Trophoblast cell (in vitro differentiated cells and primary cell): ENCODE measurements around the gene COPG2.
A peak's percentile ranks its signal among the peaks of the same experiment; 100 is the strongest.
"Not testable (repeated sequence)": the region's sequence is repeated elsewhere in the genome, so short reads cannot be mapped to it uniquely, and the experiment has no call there.

Experiments used
- DNase-seq, 2 donors: peaks; one replicate each; pipeline ENCODE4 v3.0.0-alpha.2; 2016
- H2AFZ ChIP-seq: 2 replicates; pipeline ENCODE4 v1.6.1; 2013; ENCODE audit warnings: low read length, moderate library complexity, mild to moderate bottlenecking; ENCODE audit not compliant: insufficient read depth, poor library complexity
- H2AK5ac ChIP-seq: 2 replicates; pipeline ENCODE4 v1.6.1; 2013; ENCODE audit warnings: mild to moderate bottlenecking, low read length
- H2BK120ac ChIP-seq: 2 replicates; pipeline ENCODE4 v1.6.1; 2013; ENCODE audit warnings: low read length, mild to moderate bottlenecking, moderate library complexity; ENCODE audit not compliant: insufficient read depth, poor library complexity
- H2BK12ac ChIP-seq: 2 replicates; pipeline ENCODE4 v1.6.1; 2013; ENCODE audit warnings: mild to moderate bottlenecking, low read length, moderate library complexity
- H2BK5ac ChIP-seq: 2 replicates; pipeline ENCODE4 v1.6.1; 2013; ENCODE audit warnings: low read length, low read depth, moderate library complexity, mild to moderate bottlenecking; ENCODE audit not compliant: poor library complexity
- H3K14ac ChIP-seq: 2 replicates; pipeline ENCODE4 v1.6.1; 2013; ENCODE audit warnings: mild to moderate bottlenecking, low read length
- H3K18ac ChIP-seq: 2 replicates; pipeline ENCODE4 v1.6.1; 2013; ENCODE audit warnings: mild to moderate bottlenecking, low read length
- H3K23ac ChIP-seq: 2 replicates; pipeline ENCODE4 v1.6.1; 2013; ENCODE audit warnings: low read length
- H3K27ac ChIP-seq: 2 replicates; pipeline ENCODE4 v1.5.1; 2013; ENCODE audit warnings: low read depth, mild to moderate bottlenecking, inconsistent platforms, low read length, moderate library complexity
- H3K27me3 ChIP-seq: 2 replicates; pipeline ENCODE4 v1.6.1; 2013; ENCODE audit warnings: inconsistent platforms, mild to moderate bottlenecking, low read length, moderate library complexity; ENCODE audit not compliant: insufficient read depth
- H3K36me3 ChIP-seq, 2 experiments: 1 replicate in 1 of 2; 2 replicates in 1 of 2; pipeline ENCODE4 v1.6.1; 2013; ENCODE audit warnings: low read length in 2 of 2, mild to moderate bottlenecking in 2 of 2, moderate library complexity in 1 of 2; ENCODE audit not compliant: insufficient read depth in 2 of 2, control insufficient read depth in 1 of 2
- H3K4ac ChIP-seq: 2 replicates; pipeline ENCODE4 v1.6.1; 2013; ENCODE audit warnings: low read depth, mild to moderate bottlenecking, low read length, moderate library complexity
- H3K4me1 ChIP-seq, 2 experiments: 1 replicate in 1 of 2; 2 replicates in 1 of 2; pipeline ENCODE4 v1.6.1; 2013; ENCODE audit warnings: low read length in 2 of 2, mild to moderate bottlenecking in 2 of 2, moderate library complexity in 1 of 2; ENCODE audit not compliant: insufficient read depth in 2 of 2, control insufficient read depth in 1 of 2
- H3K4me2 ChIP-seq: 2 replicates; pipeline ENCODE4 v1.6.1; 2013; ENCODE audit warnings: inconsistent platforms, mild to moderate bottlenecking, low read length, moderate library complexity
- H3K4me3 ChIP-seq: 2 replicates; pipeline ENCODE4 v1.5.1; 2013; ENCODE audit warnings: mild to moderate bottlenecking, low read depth, low read length, inconsistent platforms
- H3K79me1 ChIP-seq: one replicate; pipeline ENCODE4 v1.6.1; 2013; ENCODE audit warnings: low read length
- H3K79me2 ChIP-seq: 2 replicates; pipeline ENCODE4 v1.6.1; 2013; ENCODE audit warnings: low read length, mild to moderate bottlenecking; ENCODE audit not compliant: control insufficient read depth, insufficient read depth, poor library complexity
- H3K9ac ChIP-seq: 2 replicates; pipeline ENCODE4 v1.6.1; 2013; ENCODE audit warnings: mild to moderate bottlenecking, low read length
- H3K9me3 ChIP-seq: 2 replicates; pipeline ENCODE4 v1.6.1; 2013; ENCODE audit warnings: low read depth, mild to moderate bottlenecking, control low read depth, inconsistent platforms, low read length; ENCODE audit not compliant: insufficient read depth
- H4K12ac ChIP-seq: 2 replicates; pipeline ENCODE4 v1.6.1; 2013; ENCODE audit warnings: low read depth, mild to moderate bottlenecking, low read length, moderate library complexity
- H4K8ac ChIP-seq: 2 replicates; pipeline ENCODE4 v1.6.1; 2013; ENCODE audit warnings: low read depth, mild to moderate bottlenecking, low read length, moderate library complexity
- H4K91ac ChIP-seq: one replicate; pipeline ENCODE4 v1.6.1; 2013; ENCODE audit warnings: low read depth, mild to moderate bottlenecking, low read length, moderate library complexity
- WGBS: extraction: QIAGEN DNeasy Blood & Tissue Kit; methylation state at CpG from one replicate; pipeline ENCODE4 v1.1.7; 2013; ENCODE audit warnings: missing lambda C conversion rate; ENCODE audit not compliant: insufficient read length, insufficient coverage; ENCODE audit errors: extremely low coverage; 5-methylcytosine and 5-hydroxymethylcytosine counted together

COPG2 gene

GRCh38 chr7:130615583-130615982 lies 53.0 kb downstream of the COPG2 start:
- no peak for DNase-seq
- H3K27ac ChIP-seq: no peak overlapping the region
- H2BK5ac ChIP-seq: no peak overlapping the region
- H3K4me2 ChIP-seq: no peak overlapping the region
- no peak overlapping the region for H2BK120ac ChIP-seq
- H3K18ac ChIP-seq: no peak overlapping the region
- no peaks in the 10 kb centered on the region for H3K79me1 ChIP-seq
- H4K91ac ChIP-seq: no peak overlapping the region
- H3K27me3 ChIP-seq: no peaks in the 10 kb centered on the region
- no peak overlapping the region for H4K12ac ChIP-seq
- WGBS: no CpG with 5 or more reads among the region's 2 CpGs
- H3K9me3 ChIP-seq: no peaks in the 10 kb centered on the region
- H3K36me3 ChIP-seq: peaks cover 6 to 8% of the 10 kb centered on the region in 2 experiments
- no peak overlapping the region for H3K14ac ChIP-seq
- H2BK12ac ChIP-seq: no peak overlapping the region
- no peak overlapping the region for H4K8ac ChIP-seq
- no peak overlapping the region for H2AFZ ChIP-seq
- no peak overlapping the region for H3K9ac ChIP-seq
- no peaks in the 10 kb centered on the region for H3K4me1 ChIP-seq
- no peak overlapping the region for H2AK5ac ChIP-seq
- H3K4ac ChIP-seq: no peak overlapping the region
- no peak overlapping the region for H3K4me3 ChIP-seq
- H3K79me2 ChIP-seq: no peaks in the 10 kb centered on the region
- H3K23ac ChIP-seq: no peak overlapping the region

GRCh38 chr7:130614449-130614848 lies 54.1 kb downstream of the COPG2 start:
- Histone ChIP-seq H3K27ac (no peak overlapping the region), H2BK12ac (no peak overlapping the region), H2BK120ac (no peak overlapping the region), H3K36me3 (peaks cover 6 to 8% of the 10 kb centered on the region in 2 experiments), H3K14ac (no peak overlapping the region), H3K4me1 (no peaks in the 10 kb centered on the region), H3K9ac (no peak overlapping the region), H2BK5ac (no peak overlapping the region), H4K8ac (no peak overlapping the region), H3K4me3 (no peak overlapping the region), H3K79me2 (no peaks in the 10 kb centered on the region), H4K91ac (no peak overlapping the region), H4K12ac (no peak overlapping the region), H2AK5ac (no peak overlapping the region), H3K18ac (no peak overlapping the region), H3K4ac (no peak overlapping the region), H3K27me3 (no peaks in the 10 kb centered on the region), H3K4me2 (no peak overlapping the region), H3K79me1 (no peaks in the 10 kb centered on the region), H2AFZ (no peak overlapping the region), H3K23ac (no peak overlapping the region), H3K9me3 (no peaks in the 10 kb centered on the region)
- no CpG with 5 or more reads among the region's 1 CpG for WGBS
- DNase-seq: no peak

GRCh38 chr7:130611218-130611617 lies 57.3 kb downstream of the COPG2 start:
- no peaks in the 10 kb centered on the region for H3K4me1 ChIP-seq
- no peaks in the 10 kb centered on the region for H3K9me3 ChIP-seq
- DNase-seq: no peak
- no peak overlapping the region for H2AK5ac ChIP-seq
- H4K91ac ChIP-seq: no peak overlapping the region
- WGBS: no CpG with 5 or more reads among the region's 4 CpGs
- H3K36me3 ChIP-seq: peaks cover 7 to 10% of the 10 kb centered on the region in 2 experiments
- no peak overlapping the region for H2BK120ac ChIP-seq
- H3K4ac ChIP-seq: no peak overlapping the region
- no peaks in the 10 kb centered on the region for H3K79me2 ChIP-seq
- H3K9ac ChIP-seq: peak overlapping the region; percentile 47
- no peak overlapping the region for H2BK5ac ChIP-seq
- H4K8ac ChIP-seq: no peak overlapping the region
- H3K14ac ChIP-seq: no peak overlapping the region
- H3K4me2 ChIP-seq: no peak overlapping the region
- no peak overlapping the region for H2AFZ ChIP-seq
- no peak overlapping the region for H3K23ac ChIP-seq
- no peak overlapping the region for H4K12ac ChIP-seq
- H3K27ac ChIP-seq: no peak overlapping the region
- no peaks in the 10 kb centered on the region for H3K79me1 ChIP-seq
- no peak overlapping the region for H3K18ac ChIP-seq
- H3K27me3 ChIP-seq: no peaks in the 10 kb centered on the region
- H3K4me3 ChIP-seq: no peak overlapping the region
- H2BK12ac ChIP-seq: no peak overlapping the region

DNA sequence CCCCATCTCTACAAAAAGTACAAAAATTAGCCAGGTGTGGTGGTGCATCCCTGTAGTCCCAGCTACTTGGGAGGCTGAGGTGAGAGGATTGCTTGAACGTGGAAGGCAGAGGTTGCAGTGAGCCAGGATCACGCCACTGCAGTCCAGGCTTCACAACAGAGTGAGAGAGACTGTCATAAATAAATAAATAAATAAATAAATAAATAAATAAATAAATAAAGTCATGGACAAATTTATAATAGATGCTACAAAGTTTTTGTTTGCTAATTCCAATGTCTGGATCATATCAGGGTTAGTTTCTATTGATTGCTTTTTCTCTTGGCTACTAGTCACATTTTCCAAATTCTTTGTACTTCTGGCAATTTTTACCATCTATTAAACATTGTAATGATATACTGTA lies 61.5 kb downstream of the COPG2 start:
- H3K27ac ChIP-seq, H4K12ac ChIP-seq, H3K4me2 ChIP-seq, H3K9ac ChIP-seq, DNase-seq, H3K4ac ChIP-seq, H4K91ac ChIP-seq, H3K79me2 ChIP-seq, H3K9me3 ChIP-seq, H4K8ac ChIP-seq, H2BK120ac ChIP-seq, H2AK5ac ChIP-seq, H3K79me1 ChIP-seq, H2BK12ac ChIP-seq, H3K4me3 ChIP-seq, H3K14ac ChIP-seq, H3K4me1 ChIP-seq, H3K36me3 ChIP-seq, H3K27me3 ChIP-seq, H3K18ac ChIP-seq, H2AFZ ChIP-seq, H3K23ac ChIP-seq, H2BK5ac ChIP-seq: not testable (repeated sequence)
- WGBS: no CpG with 5 or more reads among the region's 2 CpGs
